Measurements from ENCODE around the gene RAB39A. TPM values are rescaled to one million over a fixed set of nuclear protein-coding genes. Genes with fewer than 3 reads are reported as not detected.

The RAB39A gene
- total and polyA plus RNA-seq, 10 of the 15 experiments (the other 5 are each of a cell fraction or from before 2014, with no cell fraction given): 0.10 to 9.2 (median 4.9) TPM

DNA sequence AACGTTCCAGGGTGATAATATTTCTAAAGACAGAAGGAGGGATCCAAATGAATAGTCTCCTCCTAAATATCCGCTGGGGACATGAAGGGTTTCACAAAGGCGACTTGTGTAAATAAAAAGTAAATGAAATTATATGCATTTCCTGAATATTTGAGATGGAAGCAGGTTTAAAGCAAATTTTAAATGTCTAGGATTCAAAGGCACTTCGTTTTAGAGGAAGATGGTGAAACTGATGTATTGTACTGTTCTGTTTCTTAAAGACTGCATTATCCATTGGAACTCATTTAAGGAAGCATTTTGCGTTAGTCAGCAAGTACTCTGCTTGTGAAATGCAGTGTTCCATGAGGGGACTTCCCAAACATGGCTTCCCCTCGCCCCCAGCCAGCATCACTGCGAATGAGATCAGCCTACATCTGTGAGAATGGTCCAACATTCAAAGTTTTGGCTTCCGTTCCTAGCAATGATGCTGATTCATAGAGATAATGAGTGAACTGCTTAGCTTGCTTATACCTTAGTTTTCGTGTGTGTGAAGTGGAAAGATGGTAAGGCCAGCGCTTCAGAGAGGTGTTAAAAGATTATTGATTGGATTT is 1.5 kb downstream of the RAB39A start:
- Histone ChIP-seq H3K4me3 (peak overlapping the region; percentile 94), H3K9me3 (replicated peaks; ENCODE audit: control insufficient read depth, insufficient read depth, low read length) (no peaks in the 10 kb centered on the region), H3K27me3 (replicated peaks in 1 of 2; ENCODE audit: control insufficient read depth in 2 of 2, insufficient read depth in 2 of 2, low read length in 1 of 2) (no peaks in the 10 kb centered on the region), H3K9ac (ENCODE audit: control insufficient read depth, insufficient read depth, low read length) (peak overlapping the region; percentile 75; the same call in 1 of the 2 replicates), H3K27ac (ENCODE audit: control insufficient read depth, insufficient read depth) (peak overlapping the region; percentile 66; the same call in 1 of the 2 replicates), H3K4me2 (ENCODE audit: control insufficient read depth, insufficient read depth) (peak overlapping the region; percentile 48), H4K20me1 (ENCODE audit: control insufficient read depth, insufficient read depth) (no peaks in the 10 kb centered on the region), H3K79me2 (ENCODE audit: control insufficient read depth, insufficient read depth, low read length) (peaks cover 24% of the 10 kb centered on the region), H2AFZ (ENCODE audit: control insufficient read depth, low read depth, low read length) (peak overlapping the region; percentile 73; the same call in 1 of the 2 replicates), H3K4me1 (ENCODE audit: control insufficient read depth, insufficient read depth, low read length) (peaks cover 7% of the 10 kb centered on the region; the same call in 1 of the 2 replicates), H3K36me3 (ENCODE audit: control insufficient read depth in 2 of 2, insufficient read depth in 2 of 2, low read length in 1 of 2) (no peaks in the 10 kb centered on the region)
- DNase-seq (ENCODE audit: low read depth, low spot score): no peak
- POLR2A ChIA-PET: interaction anchor here (1.0 kb wide), 1 partner anchor 570 kb away, joined by 4 read pairs; no protein-coding TSS in a partner anchor
- intact Hi-C loops (cut with micrococcal nuclease; ENCODE audit: unreplicated experiment) (loop anchor here (10.0 kb wide), 1 partner anchor 725 kb away; no protein-coding TSS in a partner anchor), in situ Hi-C loops (cut with MboI) (no loop called here)
- BruUV-seq (replicated peaks): TSS peak; percentile 65
- SMC1A ChIA-PET (ENCODE audit: uncharacterized antibody, unreplicated experiment): interaction anchor here (0.6 to 1.8 kb wide), 9 partner anchors 11 to 481 kb away, joined by 3 to 6 read pairs (median 3); partner anchors contain the start of gene CUL5
- RAD21 ChIA-PET (ENCODE audit: unreplicated experiment): interaction anchor here (0.8 to 2.2 kb wide), 2 partner anchors 65 to 73 kb away, joined by 3 to 6 read pairs; no protein-coding TSS in a partner anchor
- 46% methylated on average over 10 of the region's 10 CpGs for whole genome bisulfite sequencing (ENCODE audit: insufficient coverage, insufficient replicate concordance, low lambda C conversion rate, missing lambda C conversion rate)
- CTCF ChIA-PET: interaction anchor here (1.6 to 6.2 kb wide), 2 partner anchors 12 to 13 kb away, joined by 3 to 36 read pairs; no protein-coding TSS in a partner anchor
- peak; percentile 22 for ATAC-seq
- FAIRE-seq: peak; percentile 75
- TF ChIP-seq RUNX3 (IDR thresholded peaks at IDR 0.05; ENCODE audit: low read length) (peak; percentile 5; the same call in 1 of the 2 replicates), EP300 (IDR thresholded peaks at IDR 0.05; ENCODE audit: borderline replicate concordance in 1 of 2, control insufficient read depth in 1 of 2, low read depth in 2 of 2, low read length in 2 of 2) (no peak), RCOR1 (conservative IDR thresholded peaks at IDR 0.05; ENCODE audit: low read depth, low read length) (no peak), RB1 (IDR thresholded peaks at IDR 0.05; ENCODE audit: borderline replicate concordance) (no peak), EED (IDR thresholded peaks at IDR 0.05; ENCODE audit: low read depth) (peak; percentile 25; the same call in 1 of the 2 replicates), SRF (IDR thresholded peaks at IDR 0.05; ENCODE audit: low read depth in 2 of 2, low read length in 2 of 2) (no peak), TCF12 (IDR thresholded peaks at IDR 0.05; ENCODE audit: low read depth, low read length) (no peak), CBX3 (IDR thresholded peaks at IDR 0.05; ENCODE audit: borderline replicate concordance, low read depth) (no peak), SMC3 (IDR thresholded peaks at IDR 0.05; ENCODE audit: borderline replicate concordance, low read length) (no peak)
- TF ChIP-seq, protein P1, sequence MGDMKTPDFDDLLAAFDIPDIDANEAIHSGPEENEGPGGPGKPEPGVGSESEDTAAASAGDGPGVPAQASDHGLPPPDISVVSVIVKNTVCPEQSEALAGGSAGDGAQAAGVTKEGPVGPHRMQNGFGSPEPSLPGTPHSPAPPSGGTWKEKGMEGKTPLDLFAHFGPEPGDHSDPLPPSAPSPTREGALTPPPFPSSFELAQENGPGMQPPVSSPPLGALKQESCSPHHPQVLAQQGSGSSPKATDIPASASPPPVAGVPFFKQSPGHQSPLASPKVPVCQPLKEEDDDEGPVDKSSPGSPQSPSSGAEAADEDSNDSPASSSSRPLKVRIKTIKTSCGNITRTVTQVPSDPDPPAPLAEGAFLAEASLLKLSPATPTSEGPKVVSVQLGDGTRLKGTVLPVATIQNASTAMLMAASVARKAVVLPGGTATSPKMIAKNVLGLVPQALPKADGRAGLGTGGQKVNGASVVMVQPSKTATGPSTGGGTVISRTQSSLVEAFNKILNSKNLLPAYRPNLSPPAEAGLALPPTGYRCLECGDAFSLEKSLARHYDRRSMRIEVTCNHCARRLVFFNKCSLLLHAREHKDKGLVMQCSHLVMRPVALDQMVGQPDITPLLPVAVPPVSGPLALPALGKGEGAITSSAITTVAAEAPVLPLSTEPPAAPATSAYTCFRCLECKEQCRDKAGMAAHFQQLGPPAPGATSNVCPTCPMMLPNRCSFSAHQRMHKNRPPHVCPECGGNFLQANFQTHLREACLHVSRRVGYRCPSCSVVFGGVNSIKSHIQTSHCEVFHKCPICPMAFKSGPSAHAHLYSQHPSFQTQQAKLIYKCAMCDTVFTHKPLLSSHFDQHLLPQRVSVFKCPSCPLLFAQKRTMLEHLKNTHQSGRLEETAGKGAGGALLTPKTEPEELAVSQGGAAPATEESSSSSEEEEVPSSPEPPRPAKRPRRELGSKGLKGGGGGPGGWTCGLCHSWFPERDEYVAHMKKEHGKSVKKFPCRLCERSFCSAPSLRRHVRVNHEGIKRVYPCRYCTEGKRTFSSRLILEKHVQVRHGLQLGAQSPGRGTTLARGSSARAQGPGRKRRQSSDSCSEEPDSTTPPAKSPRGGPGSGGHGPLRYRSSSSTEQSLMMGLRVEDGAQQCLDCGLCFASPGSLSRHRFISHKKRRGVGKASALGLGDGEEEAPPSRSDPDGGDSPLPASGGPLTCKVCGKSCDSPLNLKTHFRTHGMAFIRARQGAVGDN (IDR thresholded peaks at IDR 0.05): no peak
- TF ChIP-seq, protein P2, sequence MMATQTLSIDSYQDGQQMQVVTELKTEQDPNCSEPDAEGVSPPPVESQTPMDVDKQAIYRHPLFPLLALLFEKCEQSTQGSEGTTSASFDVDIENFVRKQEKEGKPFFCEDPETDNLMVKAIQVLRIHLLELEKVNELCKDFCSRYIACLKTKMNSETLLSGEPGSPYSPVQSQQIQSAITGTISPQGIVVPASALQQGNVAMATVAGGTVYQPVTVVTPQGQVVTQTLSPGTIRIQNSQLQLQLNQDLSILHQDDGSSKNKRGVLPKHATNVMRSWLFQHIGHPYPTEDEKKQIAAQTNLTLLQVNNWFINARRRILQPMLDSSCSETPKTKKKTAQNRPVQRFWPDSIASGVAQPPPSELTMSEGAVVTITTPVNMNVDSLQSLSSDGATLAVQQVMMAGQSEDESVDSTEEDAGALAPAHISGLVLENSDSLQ (IDR thresholded peaks at IDR 0.05): no peak
- TF ChIP-seq, protein P3, sequence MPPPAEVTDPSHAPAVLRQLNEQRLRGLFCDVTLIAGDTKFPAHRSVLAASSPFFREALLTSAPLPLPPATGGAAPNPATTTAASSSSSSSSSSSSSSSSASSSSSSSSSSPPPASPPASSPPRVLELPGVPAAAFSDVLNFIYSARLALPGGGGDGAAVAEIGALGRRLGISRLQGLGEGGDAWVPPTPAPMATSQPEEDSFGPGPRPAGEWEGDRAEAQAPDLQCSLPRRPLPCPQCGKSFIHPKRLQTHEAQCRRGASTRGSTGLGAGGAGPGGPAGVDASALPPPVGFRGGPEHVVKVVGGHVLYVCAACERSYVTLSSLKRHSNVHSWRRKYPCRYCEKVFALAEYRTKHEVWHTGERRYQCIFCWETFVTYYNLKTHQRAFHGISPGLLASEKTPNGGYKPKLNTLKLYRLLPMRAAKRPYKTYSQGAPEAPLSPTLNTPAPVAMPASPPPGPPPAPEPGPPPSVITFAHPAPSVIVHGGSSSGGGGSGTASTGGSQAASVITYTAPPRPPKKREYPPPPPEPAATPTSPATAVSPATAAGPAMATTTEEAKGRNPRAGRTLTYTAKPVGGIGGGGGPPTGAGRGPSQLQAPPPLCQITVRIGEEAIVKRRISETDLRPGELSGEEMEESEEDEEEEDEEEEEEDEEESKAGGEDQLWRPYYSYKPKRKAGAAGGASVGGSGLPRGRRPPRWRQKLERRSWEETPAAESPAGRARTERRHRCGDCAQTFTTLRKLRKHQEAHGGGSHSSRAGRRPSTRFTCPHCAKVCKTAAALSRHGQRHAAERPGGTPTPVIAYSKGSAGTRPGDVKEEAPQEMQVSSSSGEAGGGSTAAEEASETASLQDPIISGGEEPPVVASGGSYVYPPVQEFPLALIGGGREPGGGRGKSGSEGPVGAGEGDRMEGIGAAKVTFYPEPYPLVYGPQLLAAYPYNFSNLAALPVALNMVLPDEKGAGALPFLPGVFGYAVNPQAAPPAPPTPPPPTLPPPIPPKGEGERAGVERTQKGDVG (CRISPR knock-in tag; IDR thresholded peaks at IDR 0.05): no peak
